Neural cell (in vitro differentiated cells): ENCODE measurements around the gene PARP3. TPM values are rescaled to one million over a fixed set of nuclear protein-coding genes. Genes with fewer than 3 reads are reported as not detected.

ENCODE experiments used
- H2AFZ ChIP-seq: fragments of 200-600, 300-800 bp; sonication (generic), shearing (Covaris generic); 2 replicates; pipeline ENCODE4 v1.6.0; 2014; ENCODE audit warnings: low read depth, mild to moderate bottlenecking, antibody characterized with exemption, low read length, moderate library complexity
- H3F3A ChIP-seq: fragments of 200-600 bp; shearing (Covaris generic); 2 replicates; pipeline ENCODE4 v1.6.1; 2016; ENCODE audit warnings: mild to moderate bottlenecking, moderate library complexity, mixed read lengths, antibody characterized with exemption, low read length; ENCODE audit not compliant: insufficient read depth, poor library complexity, severe bottlenecking
- H3K27ac ChIP-seq: fragments of 200-600, 300-800 bp; sonication (generic), shearing (Covaris generic); 2 replicates; pipeline ENCODE4 v1.5.1; 2014; ENCODE audit warnings: mild to moderate bottlenecking, low read length, moderate library complexity
- H3K27me3 ChIP-seq: fragments of 300-800, 200-600 bp; sonication (generic), shearing (Covaris generic); 2 replicates; pipeline ENCODE4 v1.6.0; 2014; ENCODE audit warnings: mild to moderate bottlenecking, low read depth, low read length, moderate library complexity; ENCODE audit not compliant: insufficient read depth
- H3K36me3 ChIP-seq: fragments of 300-800, 200-600 bp; sonication (generic), shearing (Covaris generic); 2 replicates; pipeline ENCODE4 v1.5.1; 2014; ENCODE audit warnings: mild to moderate bottlenecking, antibody characterized with exemption, low read length, moderate library complexity; ENCODE audit not compliant: insufficient read depth
- H3K4me2 ChIP-seq: fragments of 300-800, 200-600 bp; sonication (generic), shearing (Covaris generic); 2 replicates; pipeline ENCODE4 v1.6.0; 2014; ENCODE audit warnings: mild to moderate bottlenecking, low read length
- H3K4me3 ChIP-seq: fragments of 300-800, 200-600 bp; sonication (generic), shearing (Covaris generic); 2 replicates; pipeline ENCODE4 v1.5.1; 2014; ENCODE audit warnings: mild to moderate bottlenecking, low read length, moderate library complexity
- H3K79me2 ChIP-seq: fragments of 200-600 bp; shearing (Covaris generic); replicated peaks from 2 replicates; pipeline ENCODE4 v1.6.0; 2014; ENCODE audit warnings: mild to moderate bottlenecking, low read length, moderate library complexity; ENCODE audit not compliant: insufficient read depth
- H3K9ac ChIP-seq: fragments of 300-800, 200-600 bp; sonication (generic), shearing (Covaris generic); 2 replicates; pipeline ENCODE4 v1.6.1; 2016; ENCODE audit warnings: mild to moderate bottlenecking, low read length, mixed read lengths
- H3K9me2 ChIP-seq: fragments of 200-600 bp; shearing (Covaris generic); 2 replicates; pipeline ENCODE4 v1.6.1; 2016; ENCODE audit warnings: mild to moderate bottlenecking, low read length, mixed read lengths; ENCODE audit not compliant: insufficient read depth
- H3K9me3 ChIP-seq: fragments of 200-600, 300-800 bp; sonication (generic), shearing (Covaris generic); 2 replicates; pipeline ENCODE4 v1.6.1; 2016; ENCODE audit warnings: mild to moderate bottlenecking, mixed run types, low read length, moderate library complexity, mixed read lengths
- H4K20me1 ChIP-seq: fragments of 200-600 bp; shearing (Covaris generic); 2 replicates; pipeline ENCODE4 v1.6.1; 2016; ENCODE audit warnings: mild to moderate bottlenecking, mixed run types; ENCODE audit not compliant: insufficient read depth
- EP300 ChIP-seq: fragments of 450-650 bp; conservative IDR thresholded peaks from 2 replicates; pipeline ENCODE4 v1.6.1; 2014; ENCODE audit warnings: antibody characterized with exemption, mild to moderate bottlenecking, moderate library complexity; ENCODE audit not compliant: poor library complexity, severe bottlenecking
- EZH2 ChIP-seq: fragments of 200-600, 300-800 bp; shearing (Covaris generic), sonication (generic); IDR thresholded peaks from 2 replicates; pipeline ENCODE4 v1.6.1; 2014; ENCODE audit warnings: antibody characterized with exemption, low read length, borderline replicate concordance, mild to moderate bottlenecking; ENCODE audit not compliant: insufficient read depth, poor library complexity, severe bottlenecking
- MXI1 ChIP-seq: fragments of 450-650 bp; conservative IDR thresholded peaks from 2 replicates; pipeline ENCODE4 v1.6.1; 2014; ENCODE audit warnings: antibody characterized with exemption, mild to moderate bottlenecking; ENCODE audit not compliant: poor library complexity, severe bottlenecking
- POLR2AphosphoS5 ChIP-seq: IDR thresholded peaks from 2 replicates; pipeline ENCODE4 v1.6.1; 2012
- RAD21 ChIP-seq: fragments of 450-650 bp; conservative IDR thresholded peaks from 2 replicates; pipeline ENCODE4 v1.6.1; 2014; ENCODE audit warnings: antibody characterized with exemption, mild to moderate bottlenecking, moderate library complexity
- SMC3 ChIP-seq: fragments of 450-650 bp; conservative IDR thresholded peaks from 2 replicates; pipeline ENCODE4 v1.6.1; 2014; ENCODE audit warnings: antibody characterized with exemption, mild to moderate bottlenecking, moderate library complexity; ENCODE audit not compliant: poor library complexity
- TAF1 ChIP-seq: IDR thresholded peaks from 2 replicates; pipeline ENCODE4 v1.6.1; 2012; ENCODE audit warnings: low read depth
- polyA plus RNA-seq: library from polyadenylated mRNA; depleted of rRNA; stranded (reverse); fragments of >200 nt; gene quantifications from 2 replicates; pipeline ENCODE4 v1.2.3, GENCODE V29; 2014
- TF ChIP-seq, protein P1 (sequence below): IDR thresholded peaks from 2 replicates; pipeline ENCODE4 v1.6.1; 2012; ENCODE audit warnings: borderline replicate concordance
- TF ChIP-seq, protein P2 (sequence below): fragments of 450-650 bp; IDR thresholded peaks from 2 replicates; pipeline ENCODE4 v1.5.1; 2014; ENCODE audit warnings: antibody characterized with exemption, mild to moderate bottlenecking, moderate library complexity; ENCODE audit not compliant: poor library complexity, severe bottlenecking

The PARP3 gene
- polyA plus RNA-seq, 1 donor from 2014 or later: 5.3 TPM

GRCh38 chr3:51946796-51947195, 4.6 kb downstream of the PARP3 start:
- Histone ChIP-seq H3K4me2 (no peak overlapping the region), H3K4me3 (no peak overlapping the region), H3K79me2 (no peaks in the 10 kb centered on the region), H3K9ac (no peak overlapping the region), H3K36me3 (no peaks in the 10 kb centered on the region), H3K9me3 (no peaks in the 10 kb centered on the region), H3F3A (no peaks in the 10 kb centered on the region), H2AFZ (no peak overlapping the region), H3K9me2 (no peaks in the 10 kb centered on the region), H3K27me3 (no peaks in the 10 kb centered on the region), H3K27ac (no peak overlapping the region), H4K20me1 (no peaks in the 10 kb centered on the region)
- TF ChIP-seq, protein P1, sequence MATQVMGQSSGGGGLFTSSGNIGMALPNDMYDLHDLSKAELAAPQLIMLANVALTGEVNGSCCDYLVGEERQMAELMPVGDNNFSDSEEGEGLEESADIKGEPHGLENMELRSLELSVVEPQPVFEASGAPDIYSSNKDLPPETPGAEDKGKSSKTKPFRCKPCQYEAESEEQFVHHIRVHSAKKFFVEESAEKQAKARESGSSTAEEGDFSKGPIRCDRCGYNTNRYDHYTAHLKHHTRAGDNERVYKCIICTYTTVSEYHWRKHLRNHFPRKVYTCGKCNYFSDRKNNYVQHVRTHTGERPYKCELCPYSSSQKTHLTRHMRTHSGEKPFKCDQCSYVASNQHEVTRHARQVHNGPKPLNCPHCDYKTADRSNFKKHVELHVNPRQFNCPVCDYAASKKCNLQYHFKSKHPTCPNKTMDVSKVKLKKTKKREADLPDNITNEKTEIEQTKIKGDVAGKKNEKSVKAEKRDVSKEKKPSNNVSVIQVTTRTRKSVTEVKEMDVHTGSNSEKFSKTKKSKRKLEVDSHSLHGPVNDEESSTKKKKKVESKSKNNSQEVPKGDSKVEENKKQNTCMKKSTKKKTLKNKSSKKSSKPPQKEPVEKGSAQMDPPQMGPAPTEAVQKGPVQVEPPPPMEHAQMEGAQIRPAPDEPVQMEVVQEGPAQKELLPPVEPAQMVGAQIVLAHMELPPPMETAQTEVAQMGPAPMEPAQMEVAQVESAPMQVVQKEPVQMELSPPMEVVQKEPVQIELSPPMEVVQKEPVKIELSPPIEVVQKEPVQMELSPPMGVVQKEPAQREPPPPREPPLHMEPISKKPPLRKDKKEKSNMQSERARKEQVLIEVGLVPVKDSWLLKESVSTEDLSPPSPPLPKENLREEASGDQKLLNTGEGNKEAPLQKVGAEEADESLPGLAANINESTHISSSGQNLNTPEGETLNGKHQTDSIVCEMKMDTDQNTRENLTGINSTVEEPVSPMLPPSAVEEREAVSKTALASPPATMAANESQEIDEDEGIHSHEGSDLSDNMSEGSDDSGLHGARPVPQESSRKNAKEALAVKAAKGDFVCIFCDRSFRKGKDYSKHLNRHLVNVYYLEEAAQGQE: no peak
- TF ChIP-seq SMC3 (no peak), POLR2AphosphoS5 (no peak), RAD21 (no peak)

GRCh38 chr3:51947215-51947900, 5.2 kb downstream of the PARP3 start:
- no peak overlapping the region for H3K9ac ChIP-seq
- H4K20me1 ChIP-seq: no peaks in the 10 kb centered on the region
- no peak overlapping the region for H3K4me2 ChIP-seq
- H3K9me2 ChIP-seq: no peaks in the 10 kb centered on the region
- H3K27me3 ChIP-seq: no peaks in the 10 kb centered on the region
- no peak overlapping the region for H3K4me3 ChIP-seq
- H3K27ac ChIP-seq: no peak overlapping the region
- TF ChIP-seq TAF1 (no peak), EZH2 (no peak), SMC3 (no peak), RAD21 (no peak), EP300 (no peak), POLR2AphosphoS5 (no peak), MXI1 (no peak)
- TF ChIP-seq, protein P1: no peak
- TF ChIP-seq, protein P2, sequence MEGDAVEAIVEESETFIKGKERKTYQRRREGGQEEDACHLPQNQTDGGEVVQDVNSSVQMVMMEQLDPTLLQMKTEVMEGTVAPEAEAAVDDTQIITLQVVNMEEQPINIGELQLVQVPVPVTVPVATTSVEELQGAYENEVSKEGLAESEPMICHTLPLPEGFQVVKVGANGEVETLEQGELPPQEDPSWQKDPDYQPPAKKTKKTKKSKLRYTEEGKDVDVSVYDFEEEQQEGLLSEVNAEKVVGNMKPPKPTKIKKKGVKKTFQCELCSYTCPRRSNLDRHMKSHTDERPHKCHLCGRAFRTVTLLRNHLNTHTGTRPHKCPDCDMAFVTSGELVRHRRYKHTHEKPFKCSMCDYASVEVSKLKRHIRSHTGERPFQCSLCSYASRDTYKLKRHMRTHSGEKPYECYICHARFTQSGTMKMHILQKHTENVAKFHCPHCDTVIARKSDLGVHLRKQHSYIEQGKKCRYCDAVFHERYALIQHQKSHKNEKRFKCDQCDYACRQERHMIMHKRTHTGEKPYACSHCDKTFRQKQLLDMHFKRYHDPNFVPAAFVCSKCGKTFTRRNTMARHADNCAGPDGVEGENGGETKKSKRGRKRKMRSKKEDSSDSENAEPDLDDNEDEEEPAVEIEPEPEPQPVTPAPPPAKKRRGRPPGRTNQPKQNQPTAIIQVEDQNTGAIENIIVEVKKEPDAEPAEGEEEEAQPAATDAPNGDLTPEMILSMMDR: no peak
- H2AFZ ChIP-seq: no peak overlapping the region
- H3K36me3 ChIP-seq: no peaks in the 10 kb centered on the region
- H3K79me2 ChIP-seq: no peaks in the 10 kb centered on the region
- no peaks in the 10 kb centered on the region for H3K9me3 ChIP-seq
- H3F3A ChIP-seq: no peaks in the 10 kb centered on the region
